ENCODE data around the gene ADGRB2. TPM values are rescaled to one million over a fixed set of nuclear protein-coding genes. Genes with fewer than 3 reads are reported as not detected.

ADGRB2 gene
- polyA plus RNA-seq, 3 donors, result 13.5 to 18.2 (median 17.8) TPM

- DNase-seq, result no peak
Measured at GRCh38 chr1:31765041-31765467, 914 bp upstream of the ADGRB2 start.

DNA sequence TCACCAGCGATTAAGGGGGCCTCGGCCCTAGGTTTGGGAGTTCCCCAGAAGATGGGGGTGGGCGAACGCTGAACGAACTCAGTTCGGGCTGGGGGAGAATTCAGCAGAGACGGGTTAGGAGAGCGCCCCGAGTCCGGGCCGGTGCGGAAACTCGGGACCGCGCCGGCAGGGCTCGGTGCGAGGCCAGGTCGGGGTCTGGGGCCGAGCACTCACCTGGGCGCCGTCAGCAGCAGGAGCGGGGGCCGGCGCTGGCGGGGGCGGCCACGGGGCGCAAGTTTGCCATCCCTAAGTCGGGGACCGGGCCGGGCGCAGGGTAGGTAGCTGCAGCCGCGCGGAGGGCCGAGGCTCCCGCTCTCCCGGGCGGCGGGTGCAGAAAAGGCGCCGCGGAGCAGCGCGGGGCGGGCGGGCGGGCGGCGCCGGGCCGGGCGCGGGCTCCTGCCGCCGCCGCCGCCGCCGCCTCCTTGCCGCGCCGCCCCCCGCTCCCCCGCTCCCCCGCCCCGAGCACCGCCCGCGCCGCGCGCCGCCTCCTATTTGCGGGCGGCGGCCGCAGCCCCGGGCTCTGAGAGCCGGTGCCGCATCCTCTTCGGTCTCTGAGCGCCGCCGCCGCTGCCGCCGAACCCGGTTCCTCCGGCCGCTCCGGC, 349 bp downstream of the ADGRB2 start:
- no peak for DNase-seq

GRCh38 chr1:31762726-31763670, 1.1 kb downstream of the ADGRB2 start:
- DNase-seq, result peak; percentile 73

GRCh38 chr1:31762323-31762722, 1.8 kb downstream of the ADGRB2 start:
- no peak for DNase-seq

- DNase-seq, result no peak
Measured at GRCh38 chr1:31761883-31762282, 2.3 kb downstream of the ADGRB2 start.

- DNase-seq, result peak; percentile 74
Measured at GRCh38 chr1:31760471-31761470, 3.4 kb downstream of the ADGRB2 start.

- DNase-seq, result no peak
Measured at GRCh38 chr1:31759298-31760023, 4.7 kb downstream of the ADGRB2 start.

DNA sequence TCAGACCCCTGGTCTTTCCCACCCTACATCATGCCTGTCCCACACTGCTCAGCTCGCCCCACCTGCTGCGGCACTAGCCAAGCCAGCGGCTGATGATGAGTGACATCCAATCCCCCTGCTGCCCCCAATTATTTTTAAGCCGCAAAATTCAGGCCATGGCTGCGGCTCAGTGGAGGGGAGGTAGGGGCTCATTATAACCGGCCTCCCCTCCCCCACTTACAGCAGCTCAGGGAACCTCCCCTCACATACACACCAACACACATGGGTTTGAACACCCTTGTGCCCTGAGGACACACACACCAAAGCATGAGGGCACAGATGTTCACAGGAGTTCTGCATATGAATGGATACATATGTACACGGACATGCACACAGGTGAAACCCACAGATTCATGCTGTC, 5.3 kb downstream of the ADGRB2 start:
- no peak for DNase-seq

- no peak for DNase-seq
Measured at GRCh38 chr1:31757989-31758388, 6.2 kb downstream of the ADGRB2 start.

GRCh38 chr1:31757204-31757679, 6.9 kb downstream of the ADGRB2 start:
- DNase-seq, result no peak

- no peak for DNase-seq
Measured at GRCh38 chr1:31756578-31756977, 7.6 kb downstream of the ADGRB2 start.

GRCh38 chr1:31755850-31756492, 8.2 kb downstream of the ADGRB2 start:
- no peak for DNase-seq

- DNase-seq, result no peak
Measured at GRCh38 chr1:31755197-31755611, 8.9 kb downstream of the ADGRB2 start.

- no peak for DNase-seq
Measured at GRCh38 chr1:31754397-31754796, 9.7 kb downstream of the ADGRB2 start.

- no peak for DNase-seq
Measured at GRCh38 chr1:31753707-31754349, 10.3 kb downstream of the ADGRB2 start.

DNA sequence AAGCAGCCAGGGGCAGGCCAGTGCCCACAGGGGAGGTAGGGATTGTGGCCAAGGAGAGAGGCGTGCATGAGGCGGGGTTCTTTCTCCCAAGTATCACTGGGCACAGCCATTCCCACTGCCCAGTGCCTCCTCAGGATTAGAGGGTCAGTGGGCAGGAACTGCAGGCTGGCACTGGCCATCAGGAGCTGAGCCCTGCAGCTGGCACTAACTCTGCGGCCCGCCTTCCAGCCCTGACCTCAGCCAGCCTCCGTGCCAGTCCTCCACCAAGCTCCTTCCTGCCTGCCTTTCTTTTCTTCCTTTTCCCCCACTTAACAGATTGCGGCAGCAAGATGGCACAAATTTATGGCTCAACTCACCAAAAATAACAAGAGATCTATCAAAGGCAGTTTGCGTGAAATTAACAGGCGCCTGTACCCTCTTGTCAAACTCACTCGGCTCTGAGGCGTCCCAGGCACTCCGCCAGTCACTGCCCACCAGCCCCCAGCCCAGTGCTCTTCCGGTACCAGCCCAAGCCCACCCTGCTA, 11.1 kb downstream of the ADGRB2 start:
- no peak for DNase-seq

GRCh38 chr1:31752258-31752657, 11.9 kb downstream of the ADGRB2 start:
- no peak for DNase-seq

DNA sequence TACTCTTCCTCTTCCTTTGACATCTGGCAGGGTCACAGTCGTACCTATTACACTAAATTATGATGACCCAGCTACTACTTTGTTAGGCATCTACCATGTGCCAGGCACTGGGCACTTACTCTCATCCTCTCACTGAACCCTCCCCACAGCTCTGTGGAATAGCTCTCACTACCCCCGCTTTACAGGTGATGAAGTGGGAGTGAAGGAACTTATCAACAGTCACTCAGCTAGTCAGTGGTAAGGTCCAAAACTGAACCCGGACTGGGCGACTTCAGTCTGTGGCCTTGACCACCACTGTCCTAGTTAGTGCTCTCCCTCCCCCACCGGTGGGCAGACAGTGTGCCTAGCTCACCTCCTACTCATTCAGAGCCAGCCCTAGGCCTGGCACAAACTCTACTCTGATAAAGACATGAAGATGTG, 12.3 kb downstream of the ADGRB2 start:
- DNase-seq, result no peak

GRCh38 chr1:31750858-31751510, 13.2 kb downstream of the ADGRB2 start:
- no peak for DNase-seq
